ENCODE data around the gene GALNT10. TPM values are rescaled to one million over a fixed set of nuclear protein-coding genes. Genes with fewer than 3 reads are reported as not detected.

GALNT10 gene
- total RNA-seq, 1 donor from 2014 or later: 27.6 TPM

DNA sequence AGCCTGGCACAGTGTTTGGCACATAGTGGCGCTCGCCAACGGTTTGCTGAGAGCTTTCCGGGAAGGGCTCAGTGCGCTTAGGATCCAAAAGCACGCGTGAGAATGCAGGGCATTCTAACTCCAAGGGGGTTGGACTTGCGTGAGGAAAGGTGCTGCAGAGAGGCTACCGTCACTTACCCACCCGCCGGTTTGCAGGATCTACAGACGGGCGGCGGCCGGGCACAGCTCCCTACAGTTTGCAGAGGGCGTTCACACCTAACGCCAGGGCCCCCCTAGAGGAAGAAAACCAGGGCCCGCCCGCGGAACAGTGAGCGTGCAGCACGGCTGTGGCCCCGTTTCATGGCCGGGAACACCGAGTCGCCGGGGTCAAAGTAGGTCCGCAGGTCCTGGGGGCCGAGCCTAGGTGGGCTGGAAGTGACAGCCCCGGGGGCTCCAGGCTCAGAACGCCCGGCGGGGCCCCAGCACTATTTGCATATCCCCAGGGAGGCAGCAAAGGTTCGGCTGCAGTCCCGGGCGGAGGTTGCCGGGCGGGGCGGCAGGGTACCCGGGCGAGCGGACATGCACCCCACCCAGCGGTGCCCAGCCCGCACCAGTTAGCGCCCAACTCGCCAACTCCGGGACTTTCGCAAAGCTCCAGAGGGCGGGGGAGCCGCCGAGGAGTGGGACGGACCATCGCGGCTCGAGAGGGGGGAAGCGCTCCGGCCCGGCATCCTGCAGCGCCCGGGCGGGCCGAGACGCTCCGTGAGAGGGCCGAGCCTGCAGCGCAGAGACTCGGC lies 526 bp upstream of the GALNT10 start:
- DNase-seq (ENCODE audit: low read depth): no peak
- Histone ChIP-seq H3K27me3 (ENCODE audit: control insufficient read depth, insufficient read depth, low read length) (no peaks in the 10 kb centered on the region), H3K4me3 (ENCODE audit: low read depth, low read length) (peak overlapping the region; percentile 81), H3K36me3 (ENCODE audit: control insufficient read depth, insufficient read depth, low read length) (no peaks in the 10 kb centered on the region)
- TF ChIP-seq, protein P1, sequence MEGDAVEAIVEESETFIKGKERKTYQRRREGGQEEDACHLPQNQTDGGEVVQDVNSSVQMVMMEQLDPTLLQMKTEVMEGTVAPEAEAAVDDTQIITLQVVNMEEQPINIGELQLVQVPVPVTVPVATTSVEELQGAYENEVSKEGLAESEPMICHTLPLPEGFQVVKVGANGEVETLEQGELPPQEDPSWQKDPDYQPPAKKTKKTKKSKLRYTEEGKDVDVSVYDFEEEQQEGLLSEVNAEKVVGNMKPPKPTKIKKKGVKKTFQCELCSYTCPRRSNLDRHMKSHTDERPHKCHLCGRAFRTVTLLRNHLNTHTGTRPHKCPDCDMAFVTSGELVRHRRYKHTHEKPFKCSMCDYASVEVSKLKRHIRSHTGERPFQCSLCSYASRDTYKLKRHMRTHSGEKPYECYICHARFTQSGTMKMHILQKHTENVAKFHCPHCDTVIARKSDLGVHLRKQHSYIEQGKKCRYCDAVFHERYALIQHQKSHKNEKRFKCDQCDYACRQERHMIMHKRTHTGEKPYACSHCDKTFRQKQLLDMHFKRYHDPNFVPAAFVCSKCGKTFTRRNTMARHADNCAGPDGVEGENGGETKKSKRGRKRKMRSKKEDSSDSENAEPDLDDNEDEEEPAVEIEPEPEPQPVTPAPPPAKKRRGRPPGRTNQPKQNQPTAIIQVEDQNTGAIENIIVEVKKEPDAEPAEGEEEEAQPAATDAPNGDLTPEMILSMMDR (IDR thresholded peaks at IDR 0.05; ENCODE audit: insufficient read depth, low read length, poor library complexity, severe bottlenecking): peak; percentile 51

DNA sequence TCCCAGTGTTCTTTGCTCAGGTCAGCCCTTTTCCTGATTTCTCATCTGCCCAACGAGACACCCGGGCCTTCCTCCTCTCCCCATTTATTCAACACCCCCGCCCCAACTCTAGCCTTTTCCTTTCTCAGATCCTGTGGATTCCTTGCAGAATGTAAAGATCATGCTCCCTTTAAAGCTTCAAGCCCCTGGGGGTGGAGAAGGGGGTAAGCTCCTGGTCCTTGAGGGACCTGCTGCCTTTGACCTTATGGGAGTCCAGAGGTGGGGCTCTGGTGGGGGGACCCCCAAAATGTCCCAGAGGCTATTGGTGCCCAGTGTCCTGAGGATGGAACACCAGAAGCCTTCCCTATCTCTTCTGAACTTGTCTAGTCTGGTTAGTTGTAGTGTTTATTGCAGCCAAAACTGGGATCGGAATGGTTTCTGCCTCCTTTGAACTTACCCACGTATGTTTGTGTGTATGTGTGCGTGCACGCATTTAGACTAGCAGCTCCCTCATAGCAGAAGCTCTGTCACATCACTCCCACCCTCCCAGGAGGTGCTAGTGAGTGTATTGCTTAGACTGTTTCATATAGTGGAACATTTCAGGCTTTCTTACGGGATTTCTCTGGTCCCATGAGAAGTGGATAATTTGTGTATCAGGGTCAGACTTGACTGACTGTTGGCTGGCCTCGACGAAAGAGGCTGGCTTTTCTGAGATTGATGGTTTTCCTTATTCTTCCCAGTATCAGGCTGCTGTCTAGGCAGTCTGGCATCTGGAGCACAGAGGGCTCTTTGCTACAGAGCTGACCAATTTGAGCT lies 1.1 kb downstream of the GALNT10 start:
- Histone ChIP-seq H3K4me3 (ENCODE audit: low read depth, low read length) (peak overlapping the region; percentile 81), H3K36me3 (ENCODE audit: control insufficient read depth, insufficient read depth, low read length) (peaks cover 2% of the 10 kb centered on the region), H3K27me3 (ENCODE audit: control insufficient read depth, insufficient read depth, low read length) (no peaks in the 10 kb centered on the region)
- TF ChIP-seq, protein P1 (IDR thresholded peaks at IDR 0.05; ENCODE audit: insufficient read depth, low read length, poor library complexity, severe bottlenecking): no peak
- DNase-seq (ENCODE audit: low read depth): no peak

DNA sequence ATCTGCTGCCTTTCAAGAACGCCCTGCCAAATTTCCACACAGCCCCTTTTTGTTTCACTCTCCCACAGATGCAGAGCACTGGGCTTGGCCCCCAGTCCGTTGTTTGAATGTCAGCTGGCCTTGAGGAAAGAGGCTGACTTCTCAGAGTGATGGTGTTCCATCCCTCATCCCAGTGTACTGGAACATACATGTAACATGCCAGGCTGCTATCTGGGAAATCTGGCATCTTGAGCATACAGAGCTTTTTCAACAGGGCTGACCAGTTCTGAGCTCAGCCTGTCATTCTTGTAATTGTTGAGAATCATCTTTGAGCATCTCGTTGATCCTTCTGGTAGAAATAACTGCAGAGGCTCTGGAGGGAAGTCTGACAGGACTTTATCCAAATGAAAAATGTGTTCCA lies 2.8 kb downstream of the GALNT10 start:
- TF ChIP-seq, protein P1 (IDR thresholded peaks at IDR 0.05; ENCODE audit: insufficient read depth, low read length, poor library complexity, severe bottlenecking): no peak
- Histone ChIP-seq H3K27me3 (ENCODE audit: control insufficient read depth, insufficient read depth, low read length) (no peaks in the 10 kb centered on the region), H3K36me3 (ENCODE audit: control insufficient read depth, insufficient read depth, low read length) (peaks cover 2% of the 10 kb centered on the region), H3K4me3 (ENCODE audit: low read depth, low read length) (no peak overlapping the region)
- no peak for DNase-seq (ENCODE audit: low read depth)

DNA sequence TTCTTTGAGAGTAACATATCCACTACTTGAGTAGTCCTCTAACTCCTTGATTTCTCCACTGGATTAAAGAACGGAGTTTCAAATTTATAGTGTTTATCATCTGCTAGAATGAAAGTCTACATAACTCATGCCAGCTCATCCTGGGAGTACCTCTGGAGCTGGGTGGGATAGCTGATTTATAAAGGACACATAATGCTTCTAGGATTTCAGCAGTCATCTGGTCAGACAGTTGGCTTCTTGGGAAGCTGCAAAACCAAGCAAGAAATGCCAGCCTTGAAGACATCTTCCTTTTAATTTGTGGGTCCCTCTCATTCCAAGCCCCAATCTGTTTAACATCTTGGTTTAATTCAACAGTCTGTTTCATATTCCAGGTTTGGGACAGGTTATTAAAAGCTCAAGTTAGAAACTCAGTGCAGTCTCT lies 3.2 kb downstream of the GALNT10 start:
- no peak for DNase-seq (ENCODE audit: low read depth)
- H3K4me3 ChIP-seq (ENCODE audit: low read depth, low read length): no peak overlapping the region
- H3K27me3 ChIP-seq (ENCODE audit: control insufficient read depth, insufficient read depth, low read length): no peaks in the 10 kb centered on the region
- TF ChIP-seq, protein P1 (IDR thresholded peaks at IDR 0.05; ENCODE audit: insufficient read depth, low read length, poor library complexity, severe bottlenecking): no peak
- peaks cover 2% of the 10 kb centered on the region for H3K36me3 ChIP-seq (ENCODE audit: control insufficient read depth, insufficient read depth, low read length)

DNA sequence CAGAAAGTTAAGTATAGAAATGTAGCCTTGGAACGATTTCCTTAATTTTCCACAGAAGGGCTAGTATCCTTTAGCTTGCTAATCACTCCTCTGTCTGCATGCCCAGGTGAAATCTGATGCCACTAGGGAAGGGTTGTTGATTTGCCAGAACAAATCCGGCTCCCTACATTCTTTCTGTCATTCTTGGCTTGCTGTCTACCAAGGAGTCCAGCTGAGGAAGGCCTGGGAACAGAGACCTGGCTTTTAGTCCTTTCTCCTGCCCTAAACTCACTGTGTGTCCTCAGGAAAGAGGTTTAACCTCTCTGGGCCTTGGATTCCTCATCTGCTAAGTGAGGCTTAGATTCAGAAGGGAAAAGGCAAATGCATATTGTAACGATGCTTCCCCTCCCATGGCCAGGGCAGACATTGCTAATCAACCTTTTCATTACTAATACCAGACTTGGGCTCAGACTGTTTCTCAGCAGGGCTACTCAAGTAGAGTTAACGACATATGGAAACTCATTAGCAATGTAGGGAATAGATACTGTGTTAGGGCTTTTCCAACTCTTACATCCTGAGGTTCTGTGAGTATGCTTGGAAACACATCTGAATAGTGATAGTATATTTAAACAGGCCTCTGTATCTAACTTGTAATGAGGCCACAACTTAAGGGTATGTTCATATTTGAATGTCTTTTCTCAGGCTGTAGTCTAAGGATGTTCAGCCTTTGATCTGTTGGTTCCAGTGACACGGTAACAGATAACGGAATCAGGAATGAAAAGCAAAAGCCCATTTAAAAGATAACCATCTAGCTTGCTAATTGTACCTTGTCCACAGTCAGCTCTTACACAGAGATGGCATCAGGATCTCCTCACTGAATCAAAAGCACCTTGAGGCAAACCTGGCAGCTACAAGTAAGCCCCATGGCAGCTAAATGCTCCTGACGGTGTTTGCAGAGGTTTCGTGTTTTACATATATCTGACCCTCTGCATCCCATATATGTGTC lies 4.1 kb downstream of the GALNT10 start:
- H3K27me3 ChIP-seq (ENCODE audit: control insufficient read depth, insufficient read depth, low read length): no peaks in the 10 kb centered on the region
- DNase-seq (ENCODE audit: low read depth): no peak
- H3K4me3 ChIP-seq (ENCODE audit: low read depth, low read length): no peak overlapping the region
- TF ChIP-seq, protein P1 (IDR thresholded peaks at IDR 0.05; ENCODE audit: insufficient read depth, low read length, poor library complexity, severe bottlenecking): no peak
- H3K36me3 ChIP-seq (ENCODE audit: control insufficient read depth, insufficient read depth, low read length): peaks cover 2% of the 10 kb centered on the region
